ENCODE data around the gene OR8I2. TPM values are rescaled to one million over a fixed set of nuclear protein-coding genes. Genes with fewer than 3 reads are reported as not detected.
"Not testable (repeated sequence)": the region's sequence is repeated elsewhere in the genome, so short reads cannot be mapped to it uniquely, and the experiment has no call there.

OR8I2 gene
- total RNA-seq, 1 donor from 2014 or later: not detected

- no peak for DNase-seq
- Histone ChIP-seq H3K27ac (no peak overlapping the region), H3K4me3 (no peak overlapping the region), H3K9me3 (no peaks in the 10 kb centered on the region), H3K36me3 (no peaks in the 10 kb centered on the region), H3K4me1 (no peaks in the 10 kb centered on the region), H3K27me3 (no peaks in the 10 kb centered on the region)
- intact Hi-C loops (cut with DNase I): no loop called here
- no peak for ATAC-seq
- no peak for TF ChIP-seq CTCF (IDR thresholded peaks at IDR 0.05)
Measured at GRCh38 chr11:56066980-56067379, 26.1 kb upstream of the OR8I2 start.

GRCh38 chr11:56089697-56090096, 3.4 kb upstream of the OR8I2 start:
- DNase-seq (no peak), ATAC-seq (no peak)
- TF ChIP-seq CTCF (IDR thresholded peaks at IDR 0.05): no peak
- H3K9me3 ChIP-seq: no peaks in the 10 kb centered on the region
- H3K36me3 ChIP-seq: no peaks in the 10 kb centered on the region
- intact Hi-C loops (cut with DNase I): no loop called here
- no peaks in the 10 kb centered on the region for H3K4me1 ChIP-seq
- H3K4me3 ChIP-seq: no peak overlapping the region
- H3K27me3 ChIP-seq: no peaks in the 10 kb centered on the region
- H3K27ac ChIP-seq: no peak overlapping the region

GRCh38 chr11:56103210-56103737, 10.2 kb downstream of the OR8I2 start, which contains the start of gene OR8H2:
OR8H2 (plus strand) TSS chr11:56103687; CDS start chr11:56105043, 1,356 bp downstream.
- no peaks in the 10 kb centered on the region for H3K27me3 ChIP-seq
- no peaks in the 10 kb centered on the region for H3K36me3 ChIP-seq
- intact Hi-C loops (cut with DNase I): no loop called here
- no peak within 1 kb of the TSS for H3K4me3 ChIP-seq
- H3K27ac ChIP-seq: no peak within 1 kb of the TSS
- no peak for ATAC-seq
- TF ChIP-seq CTCF (IDR thresholded peaks at IDR 0.05): no peak
- H3K4me1 ChIP-seq: no peaks in the 10 kb centered on the region
- no peaks in the 10 kb centered on the region for H3K9me3 ChIP-seq
- DNase-seq: no peak

DNA sequence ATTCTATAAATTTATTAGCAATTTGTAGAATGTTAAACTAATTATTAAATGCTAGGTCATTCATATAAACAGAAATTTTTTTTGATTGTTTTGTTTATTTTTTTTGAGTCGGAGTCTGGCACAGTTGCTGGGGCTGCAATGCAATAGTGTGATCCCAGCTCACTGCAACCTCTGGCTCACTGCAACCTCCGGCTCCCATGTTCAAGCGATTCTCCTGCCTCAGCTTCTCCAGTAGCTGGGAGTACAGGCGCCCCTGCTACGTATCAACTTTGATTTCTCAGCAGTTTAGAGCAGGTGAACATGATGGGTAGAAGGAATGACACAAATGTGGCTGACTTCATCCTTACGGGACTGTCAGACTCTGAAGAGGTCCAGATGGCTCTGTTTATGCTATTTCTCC, 29.0 kb downstream of the OR8I2 start, which contains the start of gene OR8H3:
OR8H3 (plus strand) TSS at position 301 of the 400 bp plus-strand sequence; CDS start at position 301, 0 bp downstream.
- no peak for DNase-seq
- Histone ChIP-seq H3K4me3 (no peak within 1 kb of the TSS), H3K36me3 (no peaks in the 10 kb centered on the region), H3K9me3 (no peaks in the 10 kb centered on the region), H3K27me3 (no peaks in the 10 kb centered on the region), H3K4me1 (no peaks in the 10 kb centered on the region), H3K27ac (no peak within 1 kb of the TSS)
- ATAC-seq: no peak
- intact Hi-C loops (cut with DNase I): no loop called here
- no peak for TF ChIP-seq CTCF (IDR thresholded peaks at IDR 0.05)

GRCh38 chr11:56140151-56140661, 47.1 kb downstream of the OR8I2 start, which contains the start of gene OR8J3:
OR8J3 (minus strand) TSS chr11:56140201; CDS start chr11:56137718, 2,483 bp downstream.
- no peak for ATAC-seq
- DNase-seq: no peak
- TF ChIP-seq CTCF (IDR thresholded peaks at IDR 0.05): no peak
- Histone ChIP-seq H3K4me3 (no peak within 1 kb of the TSS), H3K9me3 (no peaks in the 10 kb centered on the region), H3K36me3 (no peaks in the 10 kb centered on the region), H3K27ac (no peak within 1 kb of the TSS), H3K27me3 (no peaks in the 10 kb centered on the region), H3K4me1 (no peaks in the 10 kb centered on the region)
- intact Hi-C loops (cut with DNase I): no loop called here

DNA sequence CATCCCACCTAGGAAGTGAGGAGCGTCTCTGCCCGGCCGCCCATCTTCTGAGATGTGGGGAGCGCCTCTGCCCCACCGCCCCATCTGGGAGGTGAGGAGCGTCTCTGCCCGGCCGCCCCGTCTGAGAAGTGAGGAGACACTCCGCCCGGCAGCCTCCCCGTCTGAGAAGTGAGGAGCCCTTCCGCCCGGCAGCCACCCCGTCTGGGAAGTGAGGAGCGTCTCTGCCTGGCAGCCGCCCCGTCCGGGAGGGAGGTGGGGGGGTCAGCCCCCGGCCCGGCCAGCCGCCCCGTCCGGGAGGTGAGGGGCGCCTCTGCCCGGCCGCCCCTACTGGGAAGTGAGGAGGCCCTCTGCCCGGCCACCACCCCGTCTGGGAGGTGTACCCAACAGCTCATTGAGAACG, 50.6 kb downstream of the OR8I2 start:
- intact Hi-C loops (cut with DNase I); H3K4me1 ChIP-seq; H3K36me3 ChIP-seq; H3K27ac ChIP-seq; H3K4me3 ChIP-seq; H3K27me3 ChIP-seq; DNase-seq; ATAC-seq; H3K9me3 ChIP-seq: not testable (repeated sequence)

Other genes with a start within 250 kb of the OR8I2 start
- not detected for gene TRIM51, start 210.0 kb upstream of the OR8I2 start, total RNA-seq
- not detected for gene OR5W2, start 178.7 kb upstream of the OR8I2 start, total RNA-seq
- not detected for gene OR5I1, start 156.9 kb upstream of the OR8I2 start, total RNA-seq
- not detected for gene OR10AG1, start 123.4 kb upstream of the OR8I2 start, total RNA-seq
- gene OR5F1, start 98.7 kb upstream of the OR8I2 start, total RNA-seq: not detected
- gene OR5AS1, start 65.7 kb upstream of the OR8I2 start, total RNA-seq: not detected
- not detected for gene OR8H2, start 10.4 kb downstream of the OR8I2 start, total RNA-seq
- not detected for gene OR8H3, start 29.1 kb downstream of the OR8I2 start, total RNA-seq
- gene OR8J3, start 46.9 kb downstream of the OR8I2 start, total RNA-seq: not detected
- not detected for gene OR8K5, start 67.0 kb downstream of the OR8I2 start, total RNA-seq
- gene OR5J2, start 83.3 kb downstream of the OR8I2 start, total RNA-seq: not detected
- not detected for gene OR5T2, start 140.9 kb downstream of the OR8I2 start, total RNA-seq
- not detected for gene OR5T3, start 158.9 kb downstream of the OR8I2 start, total RNA-seq
- not detected for gene OR5T1, start 180.8 kb downstream of the OR8I2 start, total RNA-seq
- gene OR8H1, start 198.9 kb downstream of the OR8I2 start, total RNA-seq: not detected
- not detected for gene OR8K3, start 221.8 kb downstream of the OR8I2 start, total RNA-seq